ENCODE measurements around the gene TRIO. TPM values are rescaled to one million over a fixed set of nuclear protein-coding genes. Genes with fewer than 3 reads are reported as not detected.

Gene TRIO
- total RNA-seq, 1 experiment from 2014 or later: 99.8 TPM

- intact Hi-C loops (cut with micrococcal nuclease; ENCODE audit: unreplicated experiment): no loop called here
- Histone ChIP-seq H3K27ac (ENCODE audit: low read depth, low read length, poor library complexity, severe bottlenecking) (no peak overlapping the region), H3K9me3 (ENCODE audit: low read depth, low read length, poor library complexity, severe bottlenecking) (no peaks in the 10 kb centered on the region), H3K4me3 (ENCODE audit: low read depth, low read length, poor library complexity, severe bottlenecking) (no peak overlapping the region), H3K4me1 (ENCODE audit: insufficient read depth, low read length, poor library complexity, severe bottlenecking) (peaks cover 3% of the 10 kb centered on the region), H3K36me3 (ENCODE audit: insufficient read depth, low read length, poor library complexity, severe bottlenecking) (peaks cover 46% of the 10 kb centered on the region), H3K27me3 (replicated peaks; ENCODE audit: insufficient read depth, low read depth, low read length, poor library complexity) (no peaks in the 10 kb centered on the region)
- CTCF ChIA-PET: no interaction called here
- DNase-seq (ENCODE audit: low spot score): no peak
- POLR2A ChIA-PET (ENCODE audit: low non-redundant PET): no interaction called here
- BruUV-seq (replicated peaks): no TSS peak
- TF ChIP-seq, protein P1, sequence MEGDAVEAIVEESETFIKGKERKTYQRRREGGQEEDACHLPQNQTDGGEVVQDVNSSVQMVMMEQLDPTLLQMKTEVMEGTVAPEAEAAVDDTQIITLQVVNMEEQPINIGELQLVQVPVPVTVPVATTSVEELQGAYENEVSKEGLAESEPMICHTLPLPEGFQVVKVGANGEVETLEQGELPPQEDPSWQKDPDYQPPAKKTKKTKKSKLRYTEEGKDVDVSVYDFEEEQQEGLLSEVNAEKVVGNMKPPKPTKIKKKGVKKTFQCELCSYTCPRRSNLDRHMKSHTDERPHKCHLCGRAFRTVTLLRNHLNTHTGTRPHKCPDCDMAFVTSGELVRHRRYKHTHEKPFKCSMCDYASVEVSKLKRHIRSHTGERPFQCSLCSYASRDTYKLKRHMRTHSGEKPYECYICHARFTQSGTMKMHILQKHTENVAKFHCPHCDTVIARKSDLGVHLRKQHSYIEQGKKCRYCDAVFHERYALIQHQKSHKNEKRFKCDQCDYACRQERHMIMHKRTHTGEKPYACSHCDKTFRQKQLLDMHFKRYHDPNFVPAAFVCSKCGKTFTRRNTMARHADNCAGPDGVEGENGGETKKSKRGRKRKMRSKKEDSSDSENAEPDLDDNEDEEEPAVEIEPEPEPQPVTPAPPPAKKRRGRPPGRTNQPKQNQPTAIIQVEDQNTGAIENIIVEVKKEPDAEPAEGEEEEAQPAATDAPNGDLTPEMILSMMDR (conservative IDR thresholded peaks at IDR 0.05; ENCODE audit: low read depth, low read length): no peak
- TF ChIP-seq EZH2 (IDR thresholded peaks at IDR 0.05; ENCODE audit: borderline replicate concordance, low read depth, low read length, poor library complexity, severe bottlenecking): no peak
Observed at GRCh38 chr5:14367364-14367763, 224.2 kb downstream of the TRIO start.

DNA sequence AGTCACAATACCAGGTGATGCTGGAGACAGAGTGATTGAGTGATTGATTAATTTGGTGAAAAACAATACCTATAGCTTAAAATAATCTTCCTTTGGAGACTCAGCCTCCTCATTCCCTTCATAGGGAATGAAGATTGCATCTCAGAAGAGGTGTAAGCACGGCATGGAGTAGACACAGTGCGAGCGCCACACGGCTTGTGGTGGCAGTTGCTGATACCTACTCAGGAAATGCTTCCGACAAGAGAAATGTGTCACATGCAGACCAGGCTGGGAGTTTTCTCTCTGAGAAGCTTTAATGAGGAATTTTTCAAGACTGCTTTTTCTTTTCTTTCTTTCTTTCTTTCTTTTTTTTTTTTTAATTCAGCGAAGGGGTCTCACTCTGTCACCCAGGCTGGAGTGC lies 226.6 kb downstream of the TRIO start:
- Histone ChIP-seq H3K36me3 (ENCODE audit: insufficient read depth, low read length, poor library complexity, severe bottlenecking) (peaks cover 38% of the 10 kb centered on the region), H3K27me3 (replicated peaks; ENCODE audit: insufficient read depth, low read depth, low read length, poor library complexity) (no peaks in the 10 kb centered on the region), H3K9me3 (ENCODE audit: low read depth, low read length, poor library complexity, severe bottlenecking) (no peaks in the 10 kb centered on the region), H3K4me3 (ENCODE audit: low read depth, low read length, poor library complexity, severe bottlenecking) (no peak overlapping the region), H3K27ac (ENCODE audit: low read depth, low read length, poor library complexity, severe bottlenecking) (no peak overlapping the region), H3K4me1 (ENCODE audit: insufficient read depth, low read length, poor library complexity, severe bottlenecking) (peaks cover 12% of the 10 kb centered on the region)
- POLR2A ChIA-PET (ENCODE audit: low non-redundant PET): no interaction called here
- CTCF ChIA-PET: no interaction called here
- BruUV-seq (replicated peaks): no TSS peak
- TF ChIP-seq EZH2 (IDR thresholded peaks at IDR 0.05; ENCODE audit: borderline replicate concordance, low read depth, low read length, poor library complexity, severe bottlenecking): no peak
- TF ChIP-seq, protein P1 (conservative IDR thresholded peaks at IDR 0.05; ENCODE audit: low read depth, low read length): no peak
- intact Hi-C loops (cut with micrococcal nuclease; ENCODE audit: unreplicated experiment): no loop called here
- no peak for DNase-seq (ENCODE audit: low spot score)

GRCh38 chr5:14370386-14370785 lies 227.2 kb downstream of the TRIO start:
- peaks cover 37% of the 10 kb centered on the region for H3K36me3 ChIP-seq (ENCODE audit: insufficient read depth, low read length, poor library complexity, severe bottlenecking)
- H3K9me3 ChIP-seq (ENCODE audit: low read depth, low read length, poor library complexity, severe bottlenecking): no peaks in the 10 kb centered on the region
- intact Hi-C loops (cut with micrococcal nuclease; ENCODE audit: unreplicated experiment): no loop called here
- no peak overlapping the region for H3K4me3 ChIP-seq (ENCODE audit: low read depth, low read length, poor library complexity, severe bottlenecking)
- no TSS peak for BruUV-seq (replicated peaks)
- no peaks in the 10 kb centered on the region for H3K27me3 ChIP-seq (replicated peaks; ENCODE audit: insufficient read depth, low read depth, low read length, poor library complexity)
- TF ChIP-seq, protein P1 (conservative IDR thresholded peaks at IDR 0.05; ENCODE audit: low read depth, low read length): no peak
- TF ChIP-seq EZH2 (IDR thresholded peaks at IDR 0.05; ENCODE audit: borderline replicate concordance, low read depth, low read length, poor library complexity, severe bottlenecking): no peak
- no peak overlapping the region for H3K27ac ChIP-seq (ENCODE audit: low read depth, low read length, poor library complexity, severe bottlenecking)
- CTCF ChIA-PET: interaction anchor here (0.5 kb wide), 1 partner anchor 275 kb away, joined by 3 read pairs; no protein-coding TSS in a partner anchor
- no peak for DNase-seq (ENCODE audit: low spot score)
- H3K4me1 ChIP-seq (ENCODE audit: insufficient read depth, low read length, poor library complexity, severe bottlenecking): peaks cover 18% of the 10 kb centered on the region
- POLR2A ChIA-PET (ENCODE audit: low non-redundant PET): no interaction called here

Data from A673 (cell line).